Measurements from ENCODE around the gene PAFAH2. TPM values are rescaled to one million over a fixed set of nuclear protein-coding genes. Genes with fewer than 3 reads are reported as not detected.
A peak's percentile ranks its signal among the peaks of the same experiment; 100 is the strongest.

The PAFAH2 gene
- total RNA-seq, 1 experiment from 2014 or later, result 11.1 TPM

- H3K4me3 ChIP-seq (ENCODE audit: insufficient read depth, low read depth, low read length), result no peak overlapping the region
- H3K27me3 ChIP-seq (ENCODE audit: control insufficient read depth, insufficient read depth, low read length), result no peaks in the 10 kb centered on the region
- H3K36me3 ChIP-seq (replicated peaks; ENCODE audit: control insufficient read depth, insufficient read depth, low read length), result no peaks in the 10 kb centered on the region
- DNase-seq, result no peak
Measured at GRCh38 chr1:26023826-26024225, 26.0 kb upstream of the PAFAH2 start.

GRCh38 chr1:26023009-26023408, 25.1 kb upstream of the PAFAH2 start:
- Histone ChIP-seq H3K4me3 (ENCODE audit: insufficient read depth, low read depth, low read length) (no peak overlapping the region), H3K36me3 (replicated peaks; ENCODE audit: control insufficient read depth, insufficient read depth, low read length) (no peaks in the 10 kb centered on the region), H3K27me3 (ENCODE audit: control insufficient read depth, insufficient read depth, low read length) (no peaks in the 10 kb centered on the region)
- DNase-seq, result no peak

DNA sequence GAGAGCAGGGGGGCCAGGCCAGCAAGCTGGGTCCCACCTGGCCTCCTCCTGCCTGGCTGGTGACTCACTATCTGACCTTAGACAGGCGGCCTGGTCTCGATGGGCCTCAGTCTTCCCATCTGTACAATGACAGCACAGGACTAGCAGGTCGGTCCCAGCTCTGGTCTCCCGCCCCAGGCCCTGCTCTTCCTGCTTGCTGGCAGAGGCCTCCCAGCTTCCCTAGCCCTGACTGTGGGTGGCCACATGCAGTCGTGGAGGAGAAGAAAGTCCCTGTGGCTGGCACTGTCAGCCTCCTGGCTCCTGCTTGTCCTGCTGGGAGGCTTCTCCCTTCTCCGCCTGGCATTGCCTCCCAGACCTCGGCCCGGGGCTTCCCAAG, 24.5 kb upstream of the PAFAH2 start:
- Histone ChIP-seq H3K36me3 (replicated peaks; ENCODE audit: control insufficient read depth, insufficient read depth, low read length) (no peaks in the 10 kb centered on the region), H3K4me3 (ENCODE audit: insufficient read depth, low read depth, low read length) (no peak overlapping the region), H3K27me3 (ENCODE audit: control insufficient read depth, insufficient read depth, low read length) (no peaks in the 10 kb centered on the region)
- DNase-seq, result no peak

DNA sequence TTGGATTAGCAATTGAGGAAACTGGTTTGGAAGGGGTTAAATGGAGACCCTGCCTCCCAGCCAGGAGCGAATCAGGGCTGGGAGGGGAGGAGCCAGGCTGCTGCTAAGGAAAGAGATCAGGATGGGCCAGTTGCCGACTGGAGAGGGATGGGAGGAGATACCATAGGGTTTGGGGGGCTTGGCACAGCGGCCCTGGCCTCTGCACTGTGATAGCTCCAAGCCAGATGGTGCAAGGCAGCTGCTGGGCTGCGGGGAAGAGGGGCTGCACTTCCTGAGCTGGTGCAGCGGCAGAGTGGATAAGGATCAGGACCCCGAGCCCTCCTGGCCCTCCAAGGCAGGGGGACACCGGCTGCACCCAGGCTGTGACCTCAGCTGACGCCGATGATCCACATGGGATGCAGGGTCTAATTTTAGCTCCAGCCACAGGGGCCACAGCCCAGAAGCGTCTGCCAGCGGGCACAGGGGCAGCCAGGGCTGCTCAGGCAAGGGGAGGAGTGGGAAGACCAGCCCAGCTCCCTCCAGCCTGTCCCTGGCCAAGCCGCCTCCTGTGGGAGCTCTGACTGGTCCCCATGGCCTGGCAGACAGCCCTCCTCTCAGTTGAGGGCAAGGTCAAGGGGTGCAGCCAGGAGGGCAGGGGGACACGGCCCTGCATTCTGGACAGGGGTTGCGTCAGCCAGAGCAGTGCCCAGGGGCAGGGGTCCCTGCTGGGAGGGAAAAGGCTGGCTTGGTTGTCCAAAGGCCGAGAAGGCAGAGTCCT, 24.0 kb upstream of the PAFAH2 start, which contains the start of gene EXTL1:
Gene EXTL1, plus strand, starts transcription at position 129 of the 757 bp plus-strand sequence. CDS start 872 bp downstream, outside the sequence.
- DNase-seq, result peak; percentile 98
- peak within 1 kb of the TSS; percentile 53 for H3K4me3 ChIP-seq (ENCODE audit: insufficient read depth, low read depth, low read length)

GRCh38 chr1:26020941-26021646, 23.2 kb upstream of the PAFAH2 start:
- Histone ChIP-seq H3K36me3 (replicated peaks; ENCODE audit: control insufficient read depth, insufficient read depth, low read length) (no peaks in the 10 kb centered on the region), H3K27me3 (ENCODE audit: control insufficient read depth, insufficient read depth, low read length) (no peaks in the 10 kb centered on the region), H3K4me3 (ENCODE audit: insufficient read depth, low read depth, low read length) (no peak overlapping the region)
- DNase-seq, result no peak

More for the DNA sequence above, 24.0 kb upstream of the PAFAH2 start, which contains the start of gene EXTL1:
- Histone ChIP-seq H3K36me3 (replicated peaks; ENCODE audit: control insufficient read depth, insufficient read depth, low read length) (no peaks in the 10 kb centered on the region), H3K27me3 (ENCODE audit: control insufficient read depth, insufficient read depth, low read length) (no peaks in the 10 kb centered on the region)

DNA sequence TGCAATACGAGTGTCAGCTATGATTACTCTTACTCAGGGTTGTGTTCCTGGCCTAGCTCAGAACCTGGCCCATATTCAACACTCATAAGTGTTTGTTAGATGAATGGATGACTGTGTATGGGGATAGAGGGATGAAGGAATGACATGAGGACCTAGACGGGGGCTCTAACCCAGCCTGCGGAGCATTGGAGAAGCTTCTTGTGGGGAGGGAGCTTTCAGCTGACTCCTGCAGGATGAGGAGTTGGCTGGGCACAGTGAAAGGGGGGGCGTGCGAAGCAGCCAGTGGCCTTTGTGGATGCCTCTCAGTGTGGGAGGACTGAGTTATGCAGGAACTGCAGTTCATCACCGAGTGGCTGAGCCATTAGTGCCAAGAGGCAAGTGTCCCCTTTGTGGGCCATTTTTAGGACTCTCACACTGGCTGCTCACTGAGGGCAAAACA, 22.5 kb upstream of the PAFAH2 start:
- Histone ChIP-seq H3K4me3 (ENCODE audit: insufficient read depth, low read depth, low read length) (no peak overlapping the region), H3K36me3 (replicated peaks; ENCODE audit: control insufficient read depth, insufficient read depth, low read length) (no peaks in the 10 kb centered on the region), H3K27me3 (ENCODE audit: control insufficient read depth, insufficient read depth, low read length) (no peaks in the 10 kb centered on the region)
- no peak for DNase-seq

DNA sequence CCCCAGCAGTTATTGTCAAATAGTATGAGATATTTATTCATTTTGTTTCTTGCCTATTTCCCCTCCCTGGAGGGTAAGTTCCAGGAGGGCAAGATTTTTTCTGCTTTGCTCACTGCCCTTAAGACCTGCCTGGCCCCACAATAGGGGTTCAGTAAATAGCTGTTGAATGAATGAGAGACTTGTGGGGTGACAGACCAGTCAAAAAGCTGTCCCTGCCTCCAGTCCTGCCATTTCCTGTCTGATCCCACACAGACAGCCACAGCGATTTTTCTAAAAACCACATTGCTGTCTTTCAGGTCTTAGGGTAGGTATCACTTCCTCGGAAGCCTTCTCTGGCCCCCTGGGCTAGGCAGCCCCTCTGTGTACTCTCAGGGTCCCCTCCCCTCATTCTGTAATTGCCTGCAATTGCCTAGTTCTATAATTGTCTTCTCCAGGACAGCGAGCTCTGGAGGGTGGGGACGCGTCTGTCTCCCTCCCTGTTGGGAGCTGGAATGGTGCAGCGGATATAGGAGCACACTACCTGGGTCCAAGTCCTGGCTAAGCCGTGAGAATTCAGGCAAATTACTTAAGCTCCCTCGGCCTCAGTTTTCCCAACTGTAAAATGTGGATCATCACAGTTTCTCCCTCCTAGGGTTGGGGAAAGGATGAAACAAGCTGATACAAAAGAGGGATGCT, 21.9 kb upstream of the PAFAH2 start:
- DNase-seq, result no peak
- H3K27me3 ChIP-seq (ENCODE audit: control insufficient read depth, insufficient read depth, low read length), result no peaks in the 10 kb centered on the region
- H3K36me3 ChIP-seq (replicated peaks; ENCODE audit: control insufficient read depth, insufficient read depth, low read length), result no peaks in the 10 kb centered on the region
- H3K4me3 ChIP-seq (ENCODE audit: insufficient read depth, low read depth, low read length), result no peak overlapping the region

- Histone ChIP-seq H3K36me3 (replicated peaks; ENCODE audit: control insufficient read depth, insufficient read depth, low read length) (no peaks in the 10 kb centered on the region), H3K27me3 (ENCODE audit: control insufficient read depth, insufficient read depth, low read length) (no peaks in the 10 kb centered on the region), H3K4me3 (ENCODE audit: insufficient read depth, low read depth, low read length) (no peak overlapping the region)
- DNase-seq, result peak; percentile 26
Measured at GRCh38 chr1:26017606-26018005, 19.7 kb upstream of the PAFAH2 start.

GRCh38 chr1:26016953-26017545, 19.2 kb upstream of the PAFAH2 start:
- H3K36me3 ChIP-seq (replicated peaks; ENCODE audit: control insufficient read depth, insufficient read depth, low read length), result no peaks in the 10 kb centered on the region
- H3K4me3 ChIP-seq (ENCODE audit: insufficient read depth, low read depth, low read length), result no peak overlapping the region
- H3K27me3 ChIP-seq (ENCODE audit: control insufficient read depth, insufficient read depth, low read length), result no peaks in the 10 kb centered on the region
- peak; percentile 36 for DNase-seq

GRCh38 chr1:26016258-26016952, 18.5 kb upstream of the PAFAH2 start:
- DNase-seq, result no peak
- H3K4me3 ChIP-seq (ENCODE audit: insufficient read depth, low read depth, low read length), result no peak overlapping the region
- H3K36me3 ChIP-seq (replicated peaks; ENCODE audit: control insufficient read depth, insufficient read depth, low read length), result no peaks in the 10 kb centered on the region
- no peaks in the 10 kb centered on the region for H3K27me3 ChIP-seq (ENCODE audit: control insufficient read depth, insufficient read depth, low read length)

GRCh38 chr1:26015358-26015757, 17.5 kb upstream of the PAFAH2 start:
- H3K27me3 ChIP-seq (ENCODE audit: control insufficient read depth, insufficient read depth, low read length), result no peaks in the 10 kb centered on the region
- H3K4me3 ChIP-seq (ENCODE audit: insufficient read depth, low read depth, low read length), result no peak overlapping the region
- peak; percentile 45 for DNase-seq
- no peaks in the 10 kb centered on the region for H3K36me3 ChIP-seq (replicated peaks; ENCODE audit: control insufficient read depth, insufficient read depth, low read length)

DNA sequence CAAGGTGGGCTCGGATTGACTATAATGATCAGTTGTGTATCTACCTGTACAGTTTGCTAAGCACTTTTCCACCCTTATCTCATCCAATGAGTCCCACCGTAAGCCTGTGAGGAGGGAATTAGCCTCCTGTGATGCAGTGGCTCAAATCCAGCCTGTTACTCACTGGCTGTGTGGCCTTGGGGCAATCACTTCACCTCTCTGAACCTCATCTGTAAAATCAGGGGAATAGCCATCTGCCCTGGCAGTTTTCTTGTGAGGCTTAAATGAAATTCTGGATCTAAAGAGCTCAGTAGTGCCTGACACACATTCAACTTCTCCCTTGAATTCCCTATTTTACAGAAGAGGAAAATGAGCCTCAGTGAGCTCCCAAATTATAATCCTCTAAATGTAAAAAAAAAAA, 16.3 kb upstream of the PAFAH2 start:
- DNase-seq, result no peak
- Histone ChIP-seq H3K36me3 (replicated peaks; ENCODE audit: control insufficient read depth, insufficient read depth, low read length) (no peaks in the 10 kb centered on the region), H3K27me3 (ENCODE audit: control insufficient read depth, insufficient read depth, low read length) (no peaks in the 10 kb centered on the region), H3K4me3 (ENCODE audit: insufficient read depth, low read depth, low read length) (no peak overlapping the region)

DNA sequence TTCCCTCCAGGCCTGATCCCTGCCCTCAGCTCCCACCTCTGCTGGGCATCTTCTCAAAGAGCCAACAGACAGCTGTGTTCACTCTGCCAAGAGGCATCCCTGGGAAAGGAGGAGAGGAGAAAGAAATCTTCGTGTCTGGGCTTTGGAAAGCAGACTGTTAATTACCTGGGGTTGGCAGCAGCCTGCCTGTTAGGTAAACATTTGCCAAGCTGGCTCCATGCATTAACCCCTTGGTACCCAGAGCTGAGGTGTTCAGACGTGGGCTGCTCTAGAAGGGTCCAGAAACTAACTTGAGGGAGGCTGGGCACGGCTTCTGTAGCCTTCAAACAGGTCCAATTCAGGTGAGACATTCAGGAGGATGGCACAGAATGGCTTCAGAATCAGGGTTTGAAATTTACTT, 15.0 kb upstream of the PAFAH2 start:
- Histone ChIP-seq H3K4me3 (ENCODE audit: insufficient read depth, low read depth, low read length) (no peak overlapping the region), H3K36me3 (replicated peaks; ENCODE audit: control insufficient read depth, insufficient read depth, low read length) (no peaks in the 10 kb centered on the region), H3K27me3 (ENCODE audit: control insufficient read depth, insufficient read depth, low read length) (no peaks in the 10 kb centered on the region)
- DNase-seq, result no peak

DNA sequence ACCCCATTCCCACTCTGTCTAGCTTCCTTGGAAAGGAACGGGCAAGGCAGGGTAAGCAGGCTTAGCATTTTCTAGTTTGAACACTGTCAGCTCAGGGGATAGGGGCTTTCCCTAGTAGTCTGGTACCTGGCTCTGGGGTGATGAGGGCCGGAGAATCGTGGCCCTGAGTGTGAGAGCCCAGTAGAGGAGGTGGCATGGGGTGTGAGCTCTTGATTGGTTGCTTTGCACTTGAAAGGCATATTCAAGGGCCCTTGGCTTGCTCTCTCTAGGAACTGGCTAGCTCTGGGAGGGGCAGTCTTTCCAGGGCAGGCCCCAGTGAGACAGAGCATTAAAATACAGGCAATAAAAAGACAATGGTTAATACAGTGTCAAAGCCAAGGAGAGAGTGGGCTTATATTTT, 13.0 kb upstream of the PAFAH2 start:
- Histone ChIP-seq H3K36me3 (replicated peaks; ENCODE audit: control insufficient read depth, insufficient read depth, low read length) (no peaks in the 10 kb centered on the region), H3K4me3 (ENCODE audit: insufficient read depth, low read depth, low read length) (no peak overlapping the region), H3K27me3 (ENCODE audit: control insufficient read depth, insufficient read depth, low read length) (no peaks in the 10 kb centered on the region)
- DNase-seq, result peak; percentile 83

Data from H7 (cell line).